Liver (tissue), 9 donors: ENCODE results near the gene SELENOV. TPM values are rescaled to one million over a fixed set of nuclear protein-coding genes. Genes with fewer than 3 reads are reported as not detected.

Source experiments
- DNase-seq: peaks from one replicate; pipeline ENCODE4 v3.0.0-alpha.2; 2017; ENCODE audit warnings: low spot score
- H3K27ac ChIP-seq, 2 donors: one replicate each; pipeline ENCODE4 v1.7.0; 2013; ENCODE audit warnings: inconsistent platforms in 2 of 2, low read length in 2 of 2, control low read depth in 1 of 2, low read depth in 1 of 2, mild to moderate bottlenecking in 1 of 2
- H3K27me3 ChIP-seq, 4 donors: one replicate each; pipeline versions ENCODE4 v1.6.1 to v1.7.0; 2013; ENCODE audit warnings: low read length in 3 of 4, inconsistent platforms in 1 of 4, mild to moderate bottlenecking in 1 of 4, moderate library complexity in 1 of 4; ENCODE audit not compliant: control insufficient read depth in 4 of 4, insufficient read depth in 4 of 4
- H3K36me3 ChIP-seq, 4 donors: one replicate each; pipeline versions ENCODE4 v1.6.1 to v1.7.0; 2013; ENCODE audit warnings: low read length in 3 of 4, mild to moderate bottlenecking in 3 of 4, low read depth in 1 of 4, moderate library complexity in 1 of 4; ENCODE audit not compliant: control insufficient read depth in 4 of 4, insufficient read depth in 3 of 4
- H3K4me1 ChIP-seq, 4 donors: one replicate each; pipeline versions ENCODE4 v1.6.1 to v1.7.0; 2013; ENCODE audit warnings: low read length in 3 of 4, mild to moderate bottlenecking in 3 of 4, moderate library complexity in 1 of 4; ENCODE audit not compliant: control insufficient read depth in 4 of 4, insufficient read depth in 4 of 4
- H3K4me3 ChIP-seq, 3 donors: one replicate each; pipeline versions ENCODE4 v1.6.1 to v1.7.0; 2013; ENCODE audit warnings: low read length in 3 of 3, control low read depth in 1 of 3, low read depth in 1 of 3, mild to moderate bottlenecking in 1 of 3
- H3K9ac ChIP-seq, 2 donors: one replicate each; pipeline ENCODE4 v1.7.0; 2013; ENCODE audit warnings: low read length in 2 of 2, mild to moderate bottlenecking in 2 of 2, moderate library complexity in 2 of 2, control low read depth in 1 of 2, low read depth in 1 of 2
- H3K9me3 ChIP-seq, 4 donors: one replicate each; pipeline versions ENCODE4 v1.6.1 to v1.7.0; 2013; ENCODE audit warnings: low read length in 3 of 4; ENCODE audit not compliant: control insufficient read depth in 4 of 4
- EGR1 ChIP-seq, 2 donors: IDR thresholded peaks; 2 replicates each; pipeline ENCODE4 v1.6.1; 2016 to 2018; ENCODE audit warnings: antibody characterized with exemption in 2 of 2, low read depth in 2 of 2
- FOXA1 ChIP-seq: IDR thresholded peaks from 2 replicates; pipeline ENCODE4 v1.6.1; 2016; ENCODE audit warnings: antibody characterized with exemption
- FOXA2 ChIP-seq: IDR thresholded peaks from 2 replicates; pipeline ENCODE4 v1.6.1; 2016; ENCODE audit warnings: antibody characterized with exemption
- GABPA ChIP-seq, 2 donors: IDR thresholded peaks in 1 of 2; conservative IDR thresholded peaks in 1 of 2; 2 replicates each; pipeline ENCODE4 v1.6.1; 2016; ENCODE audit warnings: antibody characterized with exemption in 2 of 2, mild to moderate bottlenecking in 1 of 2, moderate library complexity in 1 of 2
- HNF4A ChIP-seq, 2 donors: conservative IDR thresholded peaks; 2 replicates each; pipeline ENCODE4 v1.6.1; 2016; ENCODE audit warnings: antibody characterized with exemption in 2 of 2, mild to moderate bottlenecking in 2 of 2
- HNF4G ChIP-seq: IDR thresholded peaks from 2 replicates; pipeline ENCODE4 v1.6.1; 2016; ENCODE audit warnings: antibody characterized with exemption
- JUND ChIP-seq, 2 donors: IDR thresholded peaks; 2 replicates each; pipeline ENCODE4 v1.6.1; 2016; ENCODE audit warnings: antibody characterized with exemption in 2 of 2
- NR2F2 ChIP-seq: IDR thresholded peaks from 2 replicates; pipeline ENCODE4 v1.6.1; 2016; ENCODE audit warnings: antibody characterized with exemption
- RAD21 ChIP-seq, 2 donors: IDR thresholded peaks; 2 replicates each; pipeline ENCODE4 v1.6.1; 2016; ENCODE audit warnings: antibody characterized with exemption in 2 of 2, mild to moderate bottlenecking in 2 of 2
- RXRA ChIP-seq, 2 donors: IDR thresholded peaks; 2 replicates each; pipeline ENCODE4 v1.6.1; 2017 to 2018; ENCODE audit warnings: antibody characterized with exemption in 2 of 2, mild to moderate bottlenecking in 1 of 2
- SP1 ChIP-seq: IDR thresholded peaks from 2 replicates; pipeline ENCODE4 v1.6.1; 2018; ENCODE audit warnings: antibody characterized with exemption, mild to moderate bottlenecking
- TAF1 ChIP-seq: conservative IDR thresholded peaks from 2 replicates; pipeline ENCODE4 v1.6.1; 2016; ENCODE audit warnings: antibody characterized with exemption, mild to moderate bottlenecking
- YY1 ChIP-seq: IDR thresholded peaks from 2 replicates; pipeline ENCODE4 v1.6.1; 2016; ENCODE audit warnings: antibody characterized with exemption, mild to moderate bottlenecking
- WGBS: extraction: QIAGEN DNeasy Blood & Tissue Kit; methylation state at CpG from one replicate; pipeline ENCODE4 v1.1.7; 2013; 5-methylcytosine and 5-hydroxymethylcytosine counted together
- polyA plus RNA-seq, 2 donors: library from polyadenylated mRNA; stranded (reverse) in 1 of 2; unstranded in 1 of 2; fragments of 200-250 nt in 1 of 2; fragments of >200 nt in 1 of 2; fragmentation: Nextera tagmentation in 1 of 2; extraction: Ambion mirVana in 1 of 2; gene quantifications; one replicate each; pipeline versions ENCODE4 v1.2.1 to v1.2.3, GENCODE V29; 2013 to 2015
- total RNA-seq, 2 donors: library from RNA; depleted of rRNA; stranded (reverse); fragments of >200 nt; gene quantifications; one replicate each; pipeline ENCODE4 v1.2.3, GENCODE V29; 2014
- TF ChIP-seq, protein P1 (sequence below): IDR thresholded peaks from 2 replicates; pipeline ENCODE4 v1.6.1; 2016; ENCODE audit warnings: antibody characterized with exemption, mild to moderate bottlenecking
- TF ChIP-seq, protein P2 (sequence below): fragments of 150-350 bp; IDR thresholded peaks from 2 replicates; pipeline ENCODE4 v1.5.1; 2017; ENCODE audit warnings: improper control_type of control experiment, low read depth, low read length; ENCODE audit not compliant: missing input control
- TF ChIP-seq, protein P3 (sequence below): IDR thresholded peaks from 2 replicates; pipeline ENCODE4 v1.6.1; 2016; ENCODE audit warnings: antibody characterized with exemption
- TF ChIP-seq, protein P4 (sequence below): IDR thresholded peaks from 2 replicates; pipeline ENCODE4 v1.6.1; 2016; ENCODE audit warnings: antibody characterized with exemption
- TF ChIP-seq, protein P5 (sequence below): IDR thresholded peaks from 2 replicates; pipeline ENCODE4 v1.6.1; 2016; ENCODE audit warnings: antibody characterized with exemption
- donor health status: healthy.
- donor health status: healthy.
- donor health status: healthy.
- donor health status: healthy.
- donor health status: healthy.

The SELENOV gene
- total and polyA plus RNA-seq, 4 donors: not detected

DNA sequence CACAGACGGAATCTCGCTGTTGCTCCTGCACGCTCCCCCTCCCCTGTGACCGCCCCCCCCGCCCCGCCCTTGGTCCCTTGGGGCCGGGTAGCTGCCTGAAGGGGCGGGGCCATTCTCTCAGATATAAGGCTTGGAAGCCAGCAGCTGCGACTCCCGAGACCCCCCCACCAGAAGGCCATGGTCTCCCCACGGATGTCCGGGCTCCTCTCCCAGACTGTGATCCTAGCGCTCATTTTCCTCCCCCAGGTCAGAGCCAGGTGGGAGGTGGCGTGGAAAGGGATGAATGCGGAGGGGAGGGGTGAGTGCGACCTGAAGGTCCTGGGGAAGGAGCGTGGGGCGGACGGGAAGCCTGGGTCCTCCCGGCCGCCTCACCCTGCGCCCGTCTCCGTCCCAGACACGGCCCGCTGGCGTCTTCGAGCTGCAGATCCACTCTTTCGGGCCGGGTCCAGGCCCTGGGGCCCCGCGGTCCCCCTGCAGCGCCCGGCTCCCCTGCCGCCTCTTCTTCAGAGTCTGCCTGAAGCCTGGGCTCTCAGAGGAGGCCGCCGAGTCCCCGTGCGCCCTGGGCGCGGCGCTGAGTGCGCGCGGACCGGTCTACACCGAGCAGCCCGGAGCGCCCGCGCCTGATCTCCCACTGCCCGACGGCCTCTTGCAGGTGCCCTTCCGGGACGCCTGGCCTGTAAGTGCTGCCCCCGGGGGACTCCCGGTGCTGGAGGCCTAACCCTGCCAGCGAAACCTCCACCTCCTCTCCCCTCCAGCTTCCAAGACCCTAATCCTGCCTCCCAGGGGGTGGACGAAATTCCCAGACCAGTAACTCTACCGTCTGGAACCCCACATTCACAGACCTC, 15.9 kb upstream of the SELENOV start, which contains the start of gene DLL3 (continued):
- TF ChIP-seq, protein P1, sequence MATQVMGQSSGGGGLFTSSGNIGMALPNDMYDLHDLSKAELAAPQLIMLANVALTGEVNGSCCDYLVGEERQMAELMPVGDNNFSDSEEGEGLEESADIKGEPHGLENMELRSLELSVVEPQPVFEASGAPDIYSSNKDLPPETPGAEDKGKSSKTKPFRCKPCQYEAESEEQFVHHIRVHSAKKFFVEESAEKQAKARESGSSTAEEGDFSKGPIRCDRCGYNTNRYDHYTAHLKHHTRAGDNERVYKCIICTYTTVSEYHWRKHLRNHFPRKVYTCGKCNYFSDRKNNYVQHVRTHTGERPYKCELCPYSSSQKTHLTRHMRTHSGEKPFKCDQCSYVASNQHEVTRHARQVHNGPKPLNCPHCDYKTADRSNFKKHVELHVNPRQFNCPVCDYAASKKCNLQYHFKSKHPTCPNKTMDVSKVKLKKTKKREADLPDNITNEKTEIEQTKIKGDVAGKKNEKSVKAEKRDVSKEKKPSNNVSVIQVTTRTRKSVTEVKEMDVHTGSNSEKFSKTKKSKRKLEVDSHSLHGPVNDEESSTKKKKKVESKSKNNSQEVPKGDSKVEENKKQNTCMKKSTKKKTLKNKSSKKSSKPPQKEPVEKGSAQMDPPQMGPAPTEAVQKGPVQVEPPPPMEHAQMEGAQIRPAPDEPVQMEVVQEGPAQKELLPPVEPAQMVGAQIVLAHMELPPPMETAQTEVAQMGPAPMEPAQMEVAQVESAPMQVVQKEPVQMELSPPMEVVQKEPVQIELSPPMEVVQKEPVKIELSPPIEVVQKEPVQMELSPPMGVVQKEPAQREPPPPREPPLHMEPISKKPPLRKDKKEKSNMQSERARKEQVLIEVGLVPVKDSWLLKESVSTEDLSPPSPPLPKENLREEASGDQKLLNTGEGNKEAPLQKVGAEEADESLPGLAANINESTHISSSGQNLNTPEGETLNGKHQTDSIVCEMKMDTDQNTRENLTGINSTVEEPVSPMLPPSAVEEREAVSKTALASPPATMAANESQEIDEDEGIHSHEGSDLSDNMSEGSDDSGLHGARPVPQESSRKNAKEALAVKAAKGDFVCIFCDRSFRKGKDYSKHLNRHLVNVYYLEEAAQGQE: no peak

DNA sequence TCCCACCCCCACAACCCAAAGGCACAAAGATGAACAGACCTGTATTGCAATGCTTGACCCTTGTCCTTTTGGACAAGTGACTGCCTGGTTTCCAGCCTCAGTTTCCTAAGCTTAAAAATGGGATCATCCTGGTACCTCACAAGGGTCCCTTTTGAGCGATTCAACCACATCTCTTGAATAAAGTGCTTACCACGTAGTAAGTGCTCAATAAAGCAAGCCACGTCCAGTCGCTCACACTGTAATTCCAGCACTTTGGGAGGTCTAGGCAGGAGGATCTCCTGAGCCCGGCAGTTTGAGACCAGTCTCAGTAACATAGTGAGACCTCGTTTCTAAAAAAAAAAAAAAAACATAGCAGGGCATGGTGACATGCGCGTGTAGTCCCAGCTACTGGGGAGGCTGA, 15.0 kb upstream of the SELENOV start:
- Histone ChIP-seq H3K4me3 (no peak overlapping the region), H3K9ac (no peak overlapping the region), H3K27ac (no peak overlapping the region), H3K9me3 (no peaks in the 10 kb centered on the region), H3K4me1 (peaks cover 2 to 16% (median 9%) of the 10 kb centered on the region in 4 donors), H3K27me3 (peaks cover 2 to 8% (median 7%) of the 10 kb centered on the region in 4 donors), H3K36me3 (no peaks in the 10 kb centered on the region)
- whole genome bisulfite sequencing: 78% methylated on average over 8 of the region's 8 CpGs
- no peak for DNase-seq
- TF ChIP-seq, protein P1: no peak
- TF ChIP-seq, protein P2, sequence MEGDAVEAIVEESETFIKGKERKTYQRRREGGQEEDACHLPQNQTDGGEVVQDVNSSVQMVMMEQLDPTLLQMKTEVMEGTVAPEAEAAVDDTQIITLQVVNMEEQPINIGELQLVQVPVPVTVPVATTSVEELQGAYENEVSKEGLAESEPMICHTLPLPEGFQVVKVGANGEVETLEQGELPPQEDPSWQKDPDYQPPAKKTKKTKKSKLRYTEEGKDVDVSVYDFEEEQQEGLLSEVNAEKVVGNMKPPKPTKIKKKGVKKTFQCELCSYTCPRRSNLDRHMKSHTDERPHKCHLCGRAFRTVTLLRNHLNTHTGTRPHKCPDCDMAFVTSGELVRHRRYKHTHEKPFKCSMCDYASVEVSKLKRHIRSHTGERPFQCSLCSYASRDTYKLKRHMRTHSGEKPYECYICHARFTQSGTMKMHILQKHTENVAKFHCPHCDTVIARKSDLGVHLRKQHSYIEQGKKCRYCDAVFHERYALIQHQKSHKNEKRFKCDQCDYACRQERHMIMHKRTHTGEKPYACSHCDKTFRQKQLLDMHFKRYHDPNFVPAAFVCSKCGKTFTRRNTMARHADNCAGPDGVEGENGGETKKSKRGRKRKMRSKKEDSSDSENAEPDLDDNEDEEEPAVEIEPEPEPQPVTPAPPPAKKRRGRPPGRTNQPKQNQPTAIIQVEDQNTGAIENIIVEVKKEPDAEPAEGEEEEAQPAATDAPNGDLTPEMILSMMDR: no peak
- TF ChIP-seq RAD21 (IDR thresholded peaks at IDR 0.05) (no peak), HNF4A (conservative IDR thresholded peaks at IDR 0.05) (no peak), TAF1 (no peak), HNF4G (no peak), JUND (IDR thresholded peaks at IDR 0.05) (no peak), EGR1 (IDR thresholded peaks at IDR 0.05; ENCODE audit: low read depth in 2 of 2) (no peak), YY1 (no peak), SP1 (no peak), FOXA2 (no peak), FOXA1 (no peak), RXRA (IDR thresholded peaks at IDR 0.05) (no peak), NR2F2 (no peak), GABPA (IDR thresholded peaks at IDR 0.05 in 1 of 2, conservative IDR thresholded peaks at IDR 0.05 in 1 of 2) (no peak)
- TF ChIP-seq, protein P3, sequence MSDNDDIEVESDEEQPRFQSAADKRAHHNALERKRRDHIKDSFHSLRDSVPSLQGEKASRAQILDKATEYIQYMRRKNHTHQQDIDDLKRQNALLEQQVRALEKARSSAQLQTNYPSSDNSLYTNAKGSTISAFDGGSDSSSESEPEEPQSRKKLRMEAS: no peak
- TF ChIP-seq, protein P4, sequence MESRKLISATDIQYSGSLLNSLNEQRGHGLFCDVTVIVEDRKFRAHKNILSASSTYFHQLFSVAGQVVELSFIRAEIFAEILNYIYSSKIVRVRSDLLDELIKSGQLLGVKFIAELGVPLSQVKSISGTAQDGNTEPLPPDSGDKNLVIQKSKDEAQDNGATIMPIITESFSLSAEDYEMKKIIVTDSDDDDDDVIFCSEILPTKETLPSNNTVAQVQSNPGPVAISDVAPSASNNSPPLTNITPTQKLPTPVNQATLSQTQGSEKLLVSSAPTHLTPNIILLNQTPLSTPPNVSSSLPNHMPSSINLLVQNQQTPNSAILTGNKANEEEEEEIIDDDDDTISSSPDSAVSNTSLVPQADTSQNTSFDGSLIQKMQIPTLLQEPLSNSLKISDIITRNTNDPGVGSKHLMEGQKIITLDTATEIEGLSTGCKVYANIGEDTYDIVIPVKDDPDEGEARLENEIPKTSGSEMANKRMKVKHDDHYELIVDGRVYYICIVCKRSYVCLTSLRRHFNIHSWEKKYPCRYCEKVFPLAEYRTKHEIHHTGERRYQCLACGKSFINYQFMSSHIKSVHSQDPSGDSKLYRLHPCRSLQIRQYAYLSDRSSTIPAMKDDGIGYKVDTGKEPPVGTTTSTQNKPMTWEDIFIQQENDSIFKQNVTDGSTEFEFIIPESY: no peak
- TF ChIP-seq, protein P5, sequence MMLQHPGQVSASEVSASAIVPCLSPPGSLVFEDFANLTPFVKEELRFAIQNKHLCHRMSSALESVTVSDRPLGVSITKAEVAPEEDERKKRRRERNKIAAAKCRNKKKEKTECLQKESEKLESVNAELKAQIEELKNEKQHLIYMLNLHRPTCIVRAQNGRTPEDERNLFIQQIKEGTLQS: no peak
